Liver (tissue), 9 donors: ENCODE results near the gene ZFAND3. TPM values are rescaled to one million over a fixed set of nuclear protein-coding genes. Genes with fewer than 3 reads are reported as not detected.

Experiments used
- DNase-seq: peaks from one replicate; pipeline ENCODE4 v3.0.0-alpha.2; 2017; ENCODE audit warnings: low spot score
- H3K27ac ChIP-seq, 2 donors: one replicate each; pipeline ENCODE4 v1.7.0; 2013; ENCODE audit warnings: inconsistent platforms in 2 of 2, low read length in 2 of 2, control low read depth in 1 of 2, low read depth in 1 of 2, mild to moderate bottlenecking in 1 of 2
- H3K27me3 ChIP-seq, 4 donors: one replicate each; pipeline versions ENCODE4 v1.6.1 to v1.7.0; 2013; ENCODE audit warnings: low read length in 3 of 4, inconsistent platforms in 1 of 4, mild to moderate bottlenecking in 1 of 4, moderate library complexity in 1 of 4; ENCODE audit not compliant: control insufficient read depth in 4 of 4, insufficient read depth in 4 of 4
- H3K36me3 ChIP-seq, 4 donors: one replicate each; pipeline versions ENCODE4 v1.6.1 to v1.7.0; 2013; ENCODE audit warnings: low read length in 3 of 4, mild to moderate bottlenecking in 3 of 4, low read depth in 1 of 4, moderate library complexity in 1 of 4; ENCODE audit not compliant: control insufficient read depth in 4 of 4, insufficient read depth in 3 of 4
- H3K4me1 ChIP-seq, 4 donors: one replicate each; pipeline versions ENCODE4 v1.6.1 to v1.7.0; 2013; ENCODE audit warnings: low read length in 3 of 4, mild to moderate bottlenecking in 3 of 4, moderate library complexity in 1 of 4; ENCODE audit not compliant: control insufficient read depth in 4 of 4, insufficient read depth in 4 of 4
- H3K4me3 ChIP-seq, 3 donors: one replicate each; pipeline versions ENCODE4 v1.6.1 to v1.7.0; 2013; ENCODE audit warnings: low read length in 3 of 3, control low read depth in 1 of 3, low read depth in 1 of 3, mild to moderate bottlenecking in 1 of 3
- H3K9ac ChIP-seq, 2 donors: one replicate each; pipeline ENCODE4 v1.7.0; 2013; ENCODE audit warnings: low read length in 2 of 2, mild to moderate bottlenecking in 2 of 2, moderate library complexity in 2 of 2, control low read depth in 1 of 2, low read depth in 1 of 2
- H3K9me3 ChIP-seq, 4 donors: one replicate each; pipeline versions ENCODE4 v1.6.1 to v1.7.0; 2013; ENCODE audit warnings: low read length in 3 of 4; ENCODE audit not compliant: control insufficient read depth in 4 of 4
- EGR1 ChIP-seq, 2 donors: IDR thresholded peaks; 2 replicates each; pipeline ENCODE4 v1.6.1; 2016 to 2018; ENCODE audit warnings: antibody characterized with exemption in 2 of 2, low read depth in 2 of 2
- FOXA1 ChIP-seq: IDR thresholded peaks from 2 replicates; pipeline ENCODE4 v1.6.1; 2016; ENCODE audit warnings: antibody characterized with exemption
- FOXA2 ChIP-seq: IDR thresholded peaks from 2 replicates; pipeline ENCODE4 v1.6.1; 2016; ENCODE audit warnings: antibody characterized with exemption
- GABPA ChIP-seq, 2 donors: IDR thresholded peaks in 1 of 2; conservative IDR thresholded peaks in 1 of 2; 2 replicates each; pipeline ENCODE4 v1.6.1; 2016; ENCODE audit warnings: antibody characterized with exemption in 2 of 2, mild to moderate bottlenecking in 1 of 2, moderate library complexity in 1 of 2
- HNF4A ChIP-seq, 2 donors: conservative IDR thresholded peaks; 2 replicates each; pipeline ENCODE4 v1.6.1; 2016; ENCODE audit warnings: antibody characterized with exemption in 2 of 2, mild to moderate bottlenecking in 2 of 2
- HNF4G ChIP-seq: IDR thresholded peaks from 2 replicates; pipeline ENCODE4 v1.6.1; 2016; ENCODE audit warnings: antibody characterized with exemption
- NR2F2 ChIP-seq: IDR thresholded peaks from 2 replicates; pipeline ENCODE4 v1.6.1; 2016; ENCODE audit warnings: antibody characterized with exemption
- RAD21 ChIP-seq, 2 donors: IDR thresholded peaks; 2 replicates each; pipeline ENCODE4 v1.6.1; 2016; ENCODE audit warnings: antibody characterized with exemption in 2 of 2, mild to moderate bottlenecking in 2 of 2
- RXRA ChIP-seq, 2 donors: IDR thresholded peaks; 2 replicates each; pipeline ENCODE4 v1.6.1; 2017 to 2018; ENCODE audit warnings: antibody characterized with exemption in 2 of 2, mild to moderate bottlenecking in 1 of 2
- SP1 ChIP-seq: IDR thresholded peaks from 2 replicates; pipeline ENCODE4 v1.6.1; 2018; ENCODE audit warnings: antibody characterized with exemption, mild to moderate bottlenecking
- TAF1 ChIP-seq: conservative IDR thresholded peaks from 2 replicates; pipeline ENCODE4 v1.6.1; 2016; ENCODE audit warnings: antibody characterized with exemption, mild to moderate bottlenecking
- YY1 ChIP-seq: IDR thresholded peaks from 2 replicates; pipeline ENCODE4 v1.6.1; 2016; ENCODE audit warnings: antibody characterized with exemption, mild to moderate bottlenecking
- WGBS: extraction: QIAGEN DNeasy Blood & Tissue Kit; methylation state at CpG from one replicate; pipeline ENCODE4 v1.1.7; 2013; 5-methylcytosine and 5-hydroxymethylcytosine counted together
- polyA plus RNA-seq, 2 donors: library from polyadenylated mRNA; stranded (reverse) in 1 of 2; unstranded in 1 of 2; fragments of 200-250 nt in 1 of 2; fragments of >200 nt in 1 of 2; fragmentation: Nextera tagmentation in 1 of 2; extraction: Ambion mirVana in 1 of 2; gene quantifications; one replicate each; pipeline versions ENCODE4 v1.2.1 to v1.2.3, GENCODE V29; 2013 to 2015
- total RNA-seq, 2 donors: library from RNA; depleted of rRNA; stranded (reverse); fragments of >200 nt; gene quantifications; one replicate each; pipeline ENCODE4 v1.2.3, GENCODE V29; 2014
- TF ChIP-seq, protein P1 (sequence below): IDR thresholded peaks from 2 replicates; pipeline ENCODE4 v1.6.1; 2016; ENCODE audit warnings: antibody characterized with exemption, mild to moderate bottlenecking
- donor health status: healthy.
- donor health status: healthy.
- donor health status: healthy.
- donor health status: healthy.
- donor health status: healthy.

The ZFAND3 gene
- total and polyA plus RNA-seq, 4 donors, result 7.7 to 37.5 (median 23.1) TPM

- no peaks in the 10 kb centered on the region for H3K4me1 ChIP-seq
- WGBS, result 99% methylated on average over 4 of the region's 4 CpGs
- H3K27me3 ChIP-seq, result no peaks in the 10 kb centered on the region
- TF ChIP-seq HNF4A (conservative IDR thresholded peaks at IDR 0.05) (no peak), RAD21 (IDR thresholded peaks at IDR 0.05) (no peak), RXRA (IDR thresholded peaks at IDR 0.05) (no peak), FOXA1 (no peak), NR2F2 (no peak)
- no peaks in the 10 kb centered on the region for H3K9me3 ChIP-seq
- peaks cover 3 to 9% (median 6%) of the 10 kb centered on the region in 4 donors for H3K36me3 ChIP-seq
- H3K4me3 ChIP-seq, result no peak overlapping the region
- DNase-seq, result no peak
- no peak overlapping the region for H3K27ac ChIP-seq
- H3K9ac ChIP-seq, result no peak overlapping the region
Measured at GRCh38 chr6:38113825-38114576, 294.5 kb downstream of the ZFAND3 start.

DNA sequence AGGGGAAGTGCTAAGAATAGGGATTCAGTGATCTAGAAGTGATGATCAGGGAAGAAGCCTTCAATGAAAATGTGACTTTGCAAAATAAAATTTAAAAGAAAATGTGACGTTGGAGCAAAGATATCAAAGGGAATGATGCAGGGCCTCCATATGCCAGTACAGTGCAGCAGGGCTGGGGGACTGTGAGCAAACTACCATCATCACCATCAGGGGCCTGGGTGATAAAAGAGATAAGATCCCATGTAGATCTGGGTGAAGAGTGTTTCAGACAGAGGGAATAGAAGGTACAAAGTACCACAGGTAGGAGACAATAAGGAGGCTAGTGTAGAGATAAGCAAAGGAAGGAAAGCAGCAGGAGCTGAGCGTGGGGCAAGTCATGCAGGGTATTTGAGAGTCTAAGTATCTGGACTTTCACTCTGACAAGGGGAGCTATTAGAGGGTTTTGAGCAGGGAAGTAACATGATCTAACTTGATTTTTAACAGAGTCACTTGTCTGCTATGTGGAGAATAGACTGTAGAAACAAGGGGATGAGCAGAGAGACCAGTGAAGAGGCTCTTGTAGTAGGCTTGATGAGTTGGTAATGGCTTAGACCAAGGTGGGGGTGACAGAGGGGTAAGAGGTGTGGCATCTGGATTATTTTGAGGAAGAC, 295.6 kb downstream of the ZFAND3 start:
- H3K4me1 ChIP-seq, result no peaks in the 10 kb centered on the region
- no peak overlapping the region for H3K27ac ChIP-seq
- no peaks in the 10 kb centered on the region for H3K27me3 ChIP-seq
- no peak for DNase-seq
- no peak overlapping the region for H3K4me3 ChIP-seq
- TF ChIP-seq FOXA2 (no peak), FOXA1 (no peak), EGR1 (IDR thresholded peaks at IDR 0.05; ENCODE audit: low read depth in 2 of 2) (no peak), SP1 (no peak), HNF4G (no peak)
- H3K36me3 ChIP-seq, result peaks cover 3 to 14% (median 9%) of the 10 kb centered on the region in 4 donors
- H3K9me3 ChIP-seq, result no peaks in the 10 kb centered on the region
- 93% methylated on average over 2 of the region's 2 CpGs for WGBS
- H3K9ac ChIP-seq, result no peak overlapping the region

- no peak for TF ChIP-seq FOXA1
- no peak for TF ChIP-seq TAF1
- no peak for TF ChIP-seq RXRA (IDR thresholded peaks at IDR 0.05)
- TF ChIP-seq, protein P1, sequence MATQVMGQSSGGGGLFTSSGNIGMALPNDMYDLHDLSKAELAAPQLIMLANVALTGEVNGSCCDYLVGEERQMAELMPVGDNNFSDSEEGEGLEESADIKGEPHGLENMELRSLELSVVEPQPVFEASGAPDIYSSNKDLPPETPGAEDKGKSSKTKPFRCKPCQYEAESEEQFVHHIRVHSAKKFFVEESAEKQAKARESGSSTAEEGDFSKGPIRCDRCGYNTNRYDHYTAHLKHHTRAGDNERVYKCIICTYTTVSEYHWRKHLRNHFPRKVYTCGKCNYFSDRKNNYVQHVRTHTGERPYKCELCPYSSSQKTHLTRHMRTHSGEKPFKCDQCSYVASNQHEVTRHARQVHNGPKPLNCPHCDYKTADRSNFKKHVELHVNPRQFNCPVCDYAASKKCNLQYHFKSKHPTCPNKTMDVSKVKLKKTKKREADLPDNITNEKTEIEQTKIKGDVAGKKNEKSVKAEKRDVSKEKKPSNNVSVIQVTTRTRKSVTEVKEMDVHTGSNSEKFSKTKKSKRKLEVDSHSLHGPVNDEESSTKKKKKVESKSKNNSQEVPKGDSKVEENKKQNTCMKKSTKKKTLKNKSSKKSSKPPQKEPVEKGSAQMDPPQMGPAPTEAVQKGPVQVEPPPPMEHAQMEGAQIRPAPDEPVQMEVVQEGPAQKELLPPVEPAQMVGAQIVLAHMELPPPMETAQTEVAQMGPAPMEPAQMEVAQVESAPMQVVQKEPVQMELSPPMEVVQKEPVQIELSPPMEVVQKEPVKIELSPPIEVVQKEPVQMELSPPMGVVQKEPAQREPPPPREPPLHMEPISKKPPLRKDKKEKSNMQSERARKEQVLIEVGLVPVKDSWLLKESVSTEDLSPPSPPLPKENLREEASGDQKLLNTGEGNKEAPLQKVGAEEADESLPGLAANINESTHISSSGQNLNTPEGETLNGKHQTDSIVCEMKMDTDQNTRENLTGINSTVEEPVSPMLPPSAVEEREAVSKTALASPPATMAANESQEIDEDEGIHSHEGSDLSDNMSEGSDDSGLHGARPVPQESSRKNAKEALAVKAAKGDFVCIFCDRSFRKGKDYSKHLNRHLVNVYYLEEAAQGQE, result no peak
- TF ChIP-seq HNF4G, result no peak
- TF ChIP-seq GABPA (IDR thresholded peaks at IDR 0.05 in 1 of 2, conservative IDR thresholded peaks at IDR 0.05 in 1 of 2), result no peak
- no peak for TF ChIP-seq SP1
- TF ChIP-seq YY1, result no peak
- Histone ChIP-seq H3K27ac (no peak overlapping the region), H3K36me3 (peaks cover 4 to 14% (median 9%) of the 10 kb centered on the region in 4 donors), H3K4me3 (no peak overlapping the region), H3K27me3 (no peaks in the 10 kb centered on the region), H3K4me1 (no peaks in the 10 kb centered on the region), H3K9me3 (no peaks in the 10 kb centered on the region), H3K9ac (no peak overlapping the region)
- 90% methylated on average over 3 of the region's 3 CpGs for WGBS
- DNase-seq, result no peak
Measured at GRCh38 chr6:38115626-38116008, 296.1 kb downstream of the ZFAND3 start.
